Fibroblast of mammary gland (primary cell): Measurements from ENCODE around the gene YTHDF2.

Source experiments
- DNase-seq: peaks from one replicate; pipeline ENCODE4 v3.0.0-alpha.2; 2010; ENCODE audit warnings: low read depth
- H3K4me3 ChIP-seq: 2 replicates; pipeline ENCODE4 v1.5.1; 2011; ENCODE audit warnings: low read depth, mild to moderate bottlenecking, low read length, moderate library complexity; ENCODE audit not compliant: control insufficient read depth
- TF ChIP-seq, protein P1 (sequence below): conservative IDR thresholded peaks from 2 replicates; pipeline ENCODE4 v1.5.1; 2011; ENCODE audit warnings: low read depth, low read length, inconsistent platforms; ENCODE audit not compliant: control insufficient read depth, insufficient read depth

YTHDF2 gene

GRCh38 chr1:28801461-28801860, 64.7 kb downstream of the YTHDF2 start:
- TF ChIP-seq, protein P1, sequence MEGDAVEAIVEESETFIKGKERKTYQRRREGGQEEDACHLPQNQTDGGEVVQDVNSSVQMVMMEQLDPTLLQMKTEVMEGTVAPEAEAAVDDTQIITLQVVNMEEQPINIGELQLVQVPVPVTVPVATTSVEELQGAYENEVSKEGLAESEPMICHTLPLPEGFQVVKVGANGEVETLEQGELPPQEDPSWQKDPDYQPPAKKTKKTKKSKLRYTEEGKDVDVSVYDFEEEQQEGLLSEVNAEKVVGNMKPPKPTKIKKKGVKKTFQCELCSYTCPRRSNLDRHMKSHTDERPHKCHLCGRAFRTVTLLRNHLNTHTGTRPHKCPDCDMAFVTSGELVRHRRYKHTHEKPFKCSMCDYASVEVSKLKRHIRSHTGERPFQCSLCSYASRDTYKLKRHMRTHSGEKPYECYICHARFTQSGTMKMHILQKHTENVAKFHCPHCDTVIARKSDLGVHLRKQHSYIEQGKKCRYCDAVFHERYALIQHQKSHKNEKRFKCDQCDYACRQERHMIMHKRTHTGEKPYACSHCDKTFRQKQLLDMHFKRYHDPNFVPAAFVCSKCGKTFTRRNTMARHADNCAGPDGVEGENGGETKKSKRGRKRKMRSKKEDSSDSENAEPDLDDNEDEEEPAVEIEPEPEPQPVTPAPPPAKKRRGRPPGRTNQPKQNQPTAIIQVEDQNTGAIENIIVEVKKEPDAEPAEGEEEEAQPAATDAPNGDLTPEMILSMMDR: no peak
- no peak for DNase-seq
- H3K4me3 ChIP-seq: no peak overlapping the region

DNA sequence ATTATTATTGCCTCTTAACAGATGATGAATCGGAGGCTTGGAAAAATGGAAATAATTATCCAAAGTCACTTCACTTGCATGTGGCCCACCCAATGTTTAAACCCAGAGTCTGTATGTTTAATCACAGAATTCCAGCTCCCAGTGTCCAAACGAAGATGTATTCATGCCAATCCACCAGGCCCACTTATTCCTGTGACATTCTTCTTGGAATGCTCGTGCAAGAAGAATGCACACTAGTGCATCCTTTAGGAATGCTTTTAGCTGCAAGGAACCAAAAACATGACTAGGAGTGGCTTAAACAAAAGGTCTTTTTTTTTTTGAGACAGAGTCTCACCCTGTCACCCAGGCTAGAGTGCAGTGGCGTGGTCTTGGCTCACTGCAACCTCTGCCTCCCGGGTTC, 66.3 kb downstream of the YTHDF2 start:
- no peak overlapping the region for H3K4me3 ChIP-seq
- DNase-seq: no peak
- TF ChIP-seq, protein P1: no peak

- no peak overlapping the region for H3K4me3 ChIP-seq
- TF ChIP-seq, protein P1: no peak
- no peak for DNase-seq
Measured at GRCh38 chr1:28803662-28804061, 66.9 kb downstream of the YTHDF2 start.

- no peak overlapping the region for H3K4me3 ChIP-seq
- TF ChIP-seq, protein P1: no peak
- no peak for DNase-seq
Measured at GRCh38 chr1:28804071-28804470, 67.3 kb downstream of the YTHDF2 start.

DNA sequence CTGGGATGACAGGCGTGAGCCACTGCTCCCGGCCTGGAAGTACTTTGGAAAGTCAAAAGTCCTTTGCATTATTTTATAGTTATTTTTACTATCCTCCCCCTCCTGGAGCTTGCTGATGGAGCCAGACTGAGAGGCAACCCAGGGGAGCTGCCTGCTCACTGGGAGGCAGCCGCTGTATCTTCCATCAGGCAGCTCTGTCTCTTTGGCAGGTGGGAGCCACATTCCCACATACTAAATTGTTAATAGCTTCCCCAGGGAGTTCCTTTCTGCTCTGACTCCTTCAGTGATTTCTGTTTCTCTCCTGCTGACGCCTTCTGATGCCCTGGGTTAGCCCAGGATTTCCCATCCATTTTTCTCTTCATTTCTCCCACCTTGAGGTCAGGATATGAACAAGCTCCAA, 70.3 kb downstream of the YTHDF2 start:
- no peak for DNase-seq
- TF ChIP-seq, protein P1: no peak
- no peak overlapping the region for H3K4me3 ChIP-seq

GRCh38 chr1:28807986-28808385, 71.2 kb downstream of the YTHDF2 start:
- TF ChIP-seq, protein P1: no peak
- no peak overlapping the region for H3K4me3 ChIP-seq
- DNase-seq: no peak

DNA sequence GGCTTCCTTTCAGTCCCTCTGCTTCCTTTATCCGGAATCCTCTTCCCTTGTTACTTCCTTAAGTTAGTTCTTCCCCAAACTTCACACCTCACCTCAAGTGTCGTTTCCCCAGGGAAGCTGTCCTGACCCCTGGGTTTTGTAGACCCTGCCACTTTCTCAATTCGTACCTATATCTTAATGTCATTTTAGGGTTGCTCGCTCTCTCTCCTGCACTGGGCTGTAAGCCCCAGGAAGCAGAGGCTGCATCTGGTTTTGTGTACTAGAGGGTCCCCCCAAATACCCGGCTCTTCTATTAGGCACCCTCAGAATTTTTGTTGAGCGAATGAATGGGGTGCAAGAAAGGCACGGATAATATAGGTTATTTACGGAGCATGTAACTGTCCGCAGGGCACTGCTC, 74.6 kb downstream of the YTHDF2 start:
- TF ChIP-seq, protein P1: no peak
- H3K4me3 ChIP-seq: no peak overlapping the region

More for the DNA sequence above, 74.6 kb downstream of the YTHDF2 start:
- no peak for DNase-seq
